Lung microvascular endothelial cell (primary cell): ENCODE measurements around the gene MATCAP1. TPM values are rescaled to one million over a fixed set of nuclear protein-coding genes. Genes with fewer than 3 reads are reported as not detected.

Source experiments
- DNase-seq, 2 donors: peaks; one replicate each; pipeline versions ENCODE4 v3.0.0 to v3.0.0-alpha.2; 2010; ENCODE audit warnings: low read depth in 2 of 2
- total RNA-seq: library from RNA; depleted of rRNA; stranded (reverse); fragments of >200 nt; gene quantifications from 2 replicates; pipeline ENCODE4 v1.2.1, GENCODE V29; 2014

Gene MATCAP1
- total RNA-seq, 1 donor from 2014 or later, result 10.1 TPM

GRCh38 chr16:67173808-67174705 lies 9.7 kb downstream of the MATCAP1 start:
- DNase-seq, result peak; percentile 89 to 91

GRCh38 chr16:67173323-67173722 lies 10.4 kb downstream of the MATCAP1 start:
- DNase-seq, result no peak

GRCh38 chr16:67170949-67171649 lies 12.7 kb downstream of the MATCAP1 start:
- DNase-seq, result no peak

- peak; percentile 80 to 87 for DNase-seq
Measured at GRCh38 chr16:67170168-67170948, 13.4 kb downstream of the MATCAP1 start, which contains the start of gene NOL3. Gene NOL3, plus strand, starts transcription at chr16:67170538.

- peak; percentile 31 to 49 for DNase-seq
Measured at GRCh38 chr16:67169642-67170167, 14.1 kb downstream of the MATCAP1 start.

- no peak for DNase-seq
Measured at GRCh38 chr16:67169011-67169451, 14.7 kb downstream of the MATCAP1 start.

DNA sequence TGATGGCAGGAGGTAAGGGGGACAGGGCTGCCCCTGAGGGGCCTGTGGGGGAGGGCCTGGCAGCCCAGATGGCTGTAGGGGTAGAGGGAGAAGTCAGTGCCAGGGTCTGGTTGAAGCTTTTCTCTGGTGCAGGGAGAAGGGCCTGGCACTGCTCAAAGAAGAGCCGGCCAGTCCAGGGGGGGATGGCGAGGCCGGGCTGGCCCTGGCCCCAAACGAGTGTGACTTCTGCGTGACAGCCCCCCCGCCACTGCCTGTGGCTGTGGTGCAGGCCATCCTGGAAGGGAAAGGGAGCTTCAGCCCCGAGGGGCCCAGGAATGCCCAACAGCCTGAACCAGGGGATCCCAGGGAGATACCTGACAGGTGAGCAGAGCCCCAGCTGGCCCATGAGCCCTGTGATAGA lies 16.2 kb downstream of the MATCAP1 start:
- DNase-seq, result no peak

GRCh38 chr16:67166598-67167168 lies 17.1 kb downstream of the MATCAP1 start:
- DNase-seq, result no peak

DNA sequence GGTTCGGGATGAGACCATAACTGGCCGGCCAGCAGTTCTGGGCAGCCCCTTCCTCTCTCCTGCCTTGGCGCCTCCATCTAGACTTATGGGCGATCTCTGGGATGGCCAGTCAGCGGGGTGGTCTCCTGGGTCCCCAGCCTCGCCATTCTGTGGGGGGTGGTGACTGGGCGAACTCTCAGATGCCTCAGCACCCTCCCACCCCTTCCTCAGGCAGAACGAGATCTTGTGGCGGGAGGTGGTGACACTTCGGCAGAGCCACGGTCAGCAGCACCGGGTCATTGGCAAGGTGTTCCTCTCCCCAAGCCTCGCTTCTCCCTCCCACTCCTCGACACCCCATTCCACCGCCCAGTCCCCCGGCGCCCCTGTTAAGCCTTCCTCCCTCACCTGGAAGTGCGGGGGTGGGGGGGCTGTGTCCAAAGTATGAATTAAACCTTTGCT lies 17.6 kb downstream of the MATCAP1 start:
- no peak for DNase-seq

DNA sequence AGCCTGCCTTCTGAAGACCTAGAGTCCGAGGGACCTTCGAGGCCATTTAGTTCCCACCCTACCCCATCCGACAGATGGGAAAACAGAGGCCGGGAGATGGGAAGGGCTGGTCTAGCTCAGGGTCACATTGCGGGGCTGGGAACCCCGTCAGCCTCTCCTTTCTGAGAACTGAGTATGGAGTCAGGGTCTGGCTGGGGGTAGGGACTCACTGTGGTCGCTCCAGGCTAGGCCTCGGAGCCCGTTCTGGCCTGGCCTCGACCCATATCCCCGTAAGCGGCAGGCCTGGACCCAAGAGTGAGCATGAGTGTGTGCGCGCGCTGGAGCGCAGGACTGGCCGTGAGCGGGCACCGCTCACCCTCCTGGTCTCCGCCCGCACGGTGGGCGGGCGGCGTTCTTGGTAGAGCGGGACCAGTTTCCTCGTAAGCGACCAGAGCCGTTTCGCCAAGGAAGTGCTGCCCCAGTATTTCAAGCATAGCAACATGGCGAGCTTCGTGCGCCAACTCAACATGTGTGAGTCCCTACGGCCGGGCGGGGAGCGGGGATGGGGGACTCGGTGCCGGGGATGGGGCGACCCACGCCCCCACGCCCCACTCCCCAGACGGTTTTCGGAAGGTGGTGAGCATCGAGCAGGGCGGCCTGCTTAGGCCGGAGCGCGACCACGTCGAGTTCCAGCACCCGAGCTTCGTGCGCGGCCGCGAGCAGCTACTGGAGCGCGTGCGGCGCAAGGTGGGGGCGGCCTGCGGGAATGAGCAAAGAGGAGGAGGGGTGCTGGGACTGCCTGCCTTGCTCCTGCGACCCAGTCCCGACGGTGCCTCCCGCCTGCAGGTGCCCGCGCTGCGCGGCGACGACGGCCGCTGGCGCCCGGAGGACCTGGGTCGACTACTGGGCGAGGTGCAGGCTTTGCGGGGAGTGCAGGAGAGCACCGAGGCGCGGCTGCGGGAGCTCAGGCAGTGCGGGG lies 18.4 kb downstream of the MATCAP1 start:
- no peak for DNase-seq

GRCh38 chr16:67164599-67165061 lies 19.1 kb downstream of the MATCAP1 start, which contains the start of gene HSF4:
Gene HSF4, plus strand, starts transcription at chr16:67164745. Its CDS starts 67 bp downstream, at chr16:67164812.
- DNase-seq, result peak in 1 of 2 donors; percentile 20

- no peak for DNase-seq
Measured at GRCh38 chr16:67163999-67164558, 19.7 kb downstream of the MATCAP1 start.

- DNase-seq, result peak; percentile 62 to 73
Measured at GRCh38 chr16:67163164-67163998, 20.4 kb downstream of the MATCAP1 start.

GRCh38 chr16:67162506-67163163 lies 21.1 kb downstream of the MATCAP1 start:
- no peak for DNase-seq

- no peak for DNase-seq
Measured at GRCh38 chr16:67161595-67162058, 22.1 kb downstream of the MATCAP1 start.

GRCh38 chr16:67158637-67159600 lies 24.8 kb downstream of the MATCAP1 start:
- DNase-seq, result peak in 1 of 2 donors; percentile 42
